GM15510 (cell line): ENCODE measurements around the gene SFTA2.
A peak's percentile ranks its signal among the peaks of the same experiment; 100 is the strongest.

Experiments
- POLR2A ChIP-seq: IDR thresholded peaks from 3 replicates; pipeline ENCODE4 v1.6.1; 2011; ENCODE audit warnings: borderline replicate concordance; ENCODE audit not compliant: insufficient read length; ENCODE audit errors: extremely low read depth

Gene SFTA2

GRCh38 chr6:30922447-30922852 lies 9.5 kb downstream of the SFTA2 start:
- TF ChIP-seq POLR2A, result no peak

DNA sequence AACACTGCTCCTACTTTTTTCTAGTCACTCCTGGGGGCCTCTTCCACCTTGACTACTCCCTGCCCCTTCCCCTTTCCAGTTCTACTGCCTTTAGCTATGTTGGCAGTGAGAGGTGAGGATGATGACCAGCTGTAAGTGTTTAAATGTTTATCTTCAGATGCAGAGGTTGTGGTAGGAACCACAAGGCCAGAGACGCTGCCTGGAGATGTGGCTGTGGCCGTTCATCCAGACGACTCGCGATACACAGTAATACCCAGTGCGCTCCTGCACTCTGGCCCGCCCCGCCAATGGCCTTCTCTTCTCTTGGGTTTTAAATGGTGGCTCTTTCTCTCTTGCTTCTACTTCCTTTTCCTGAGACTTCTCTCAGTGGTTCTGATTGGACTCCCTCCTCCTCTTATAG lies 13.3 kb downstream of the SFTA2 start:
- TF ChIP-seq POLR2A, result no peak

DNA sequence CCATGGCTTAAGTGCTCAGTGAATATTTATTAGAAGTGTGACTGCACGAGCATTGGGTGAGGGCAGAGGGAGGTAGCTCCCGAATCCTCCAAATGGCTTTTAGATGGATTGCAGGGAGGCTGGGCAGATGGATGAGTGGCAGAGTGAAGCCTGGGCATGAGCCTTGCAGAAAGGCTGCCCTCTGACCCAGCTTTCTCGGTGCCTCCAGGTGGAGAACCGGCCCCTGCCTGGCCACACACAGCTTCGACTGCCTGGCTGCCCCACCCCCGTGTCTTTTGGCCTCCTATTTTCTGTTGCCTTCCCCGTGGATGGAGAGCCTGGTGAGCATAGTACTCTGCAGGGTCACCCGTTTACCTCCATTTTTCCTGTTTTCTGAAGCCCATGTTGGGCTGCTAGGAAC lies 14.5 kb downstream of the SFTA2 start:
- TF ChIP-seq POLR2A, result no peak

DNA sequence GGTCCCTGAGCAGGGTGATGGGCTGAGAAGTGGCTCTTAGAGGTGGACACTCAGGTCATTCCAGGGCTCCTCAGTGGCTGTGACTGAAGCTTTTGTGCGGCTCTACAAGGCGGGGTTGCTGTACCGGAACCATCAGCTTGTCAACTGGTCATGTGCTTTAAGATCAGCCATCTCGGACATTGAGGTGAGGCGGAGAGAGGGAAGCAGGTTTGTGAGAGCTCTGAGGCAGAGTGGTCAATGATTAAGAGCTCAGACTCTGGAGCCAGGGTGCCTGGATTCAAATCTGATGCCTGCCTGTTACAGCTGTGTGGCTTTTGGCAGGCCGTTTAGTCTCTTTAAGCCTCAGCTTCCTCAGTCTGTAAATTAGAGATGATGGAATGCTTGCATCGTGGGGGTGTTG lies 14.9 kb downstream of the SFTA2 start:
- no peak for TF ChIP-seq POLR2A

DNA sequence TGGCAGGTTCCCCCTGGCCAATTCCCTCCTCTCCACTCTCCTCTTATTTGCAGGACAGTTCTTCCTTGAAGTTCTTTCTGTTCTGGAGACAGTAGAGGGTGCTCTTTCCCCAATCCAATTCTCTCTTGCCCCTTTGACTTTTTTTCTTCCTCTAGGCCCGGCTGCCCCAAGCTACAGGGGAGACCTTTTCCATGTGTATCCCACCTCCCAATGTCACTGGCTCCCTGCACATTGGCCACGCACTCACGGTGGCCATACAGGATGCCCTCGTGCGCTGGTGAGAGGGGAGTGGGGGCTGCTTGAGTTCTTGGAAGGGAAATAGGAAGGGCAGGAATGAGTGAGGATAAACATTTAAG lies 16.4 kb downstream of the SFTA2 start:
- TF ChIP-seq POLR2A, result no peak

DNA sequence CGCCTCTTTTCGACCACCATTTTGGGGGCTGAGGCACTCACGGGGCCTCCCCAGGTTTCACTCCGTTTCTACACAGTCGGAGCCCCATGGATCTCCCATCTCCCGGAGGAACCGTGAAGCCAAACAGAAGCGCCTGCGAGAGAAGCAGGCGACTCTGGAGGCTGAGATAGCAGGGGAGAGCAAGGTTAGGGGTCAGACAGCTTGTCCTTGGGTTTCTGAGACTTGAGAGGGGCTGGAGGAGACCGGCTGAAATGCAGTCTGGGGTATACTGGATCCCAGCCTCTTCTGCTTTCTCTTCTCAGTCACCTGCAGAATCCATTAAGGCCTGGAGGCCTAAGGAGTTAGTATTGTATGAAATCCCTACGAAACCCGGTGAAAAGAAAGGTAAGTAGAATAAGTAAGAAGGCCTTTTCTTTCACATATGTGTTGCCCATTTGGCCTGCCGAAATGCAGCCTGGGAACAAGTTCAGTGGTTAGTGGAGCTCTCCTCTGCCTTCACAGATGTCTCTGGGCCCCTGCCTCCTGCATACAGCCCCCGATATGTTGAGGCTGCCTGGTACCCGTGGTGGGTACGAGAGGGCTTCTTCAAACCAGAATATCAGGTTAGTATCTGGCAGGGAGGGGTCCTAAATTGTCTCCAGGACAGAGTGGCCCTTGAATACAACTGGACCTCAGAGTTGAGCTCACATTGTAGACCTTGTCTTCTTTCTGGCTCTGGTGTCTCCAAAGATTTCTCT lies 16.9 kb downstream of the SFTA2 start:
- no peak for TF ChIP-seq POLR2A

GRCh38 chr6:30914076-30914853 lies 17.7 kb downstream of the SFTA2 start, which contains the start of gene VARS2:
Gene VARS2 (plus strand): TSS chr6:30914238. CDS start chr6:30914837, 599 bp downstream.
- TF ChIP-seq POLR2A, result peak; percentile 84

- TF ChIP-seq POLR2A, result no peak
Observed at GRCh38 chr6:30913721-30914075, 18.3 kb downstream of the SFTA2 start.

DNA sequence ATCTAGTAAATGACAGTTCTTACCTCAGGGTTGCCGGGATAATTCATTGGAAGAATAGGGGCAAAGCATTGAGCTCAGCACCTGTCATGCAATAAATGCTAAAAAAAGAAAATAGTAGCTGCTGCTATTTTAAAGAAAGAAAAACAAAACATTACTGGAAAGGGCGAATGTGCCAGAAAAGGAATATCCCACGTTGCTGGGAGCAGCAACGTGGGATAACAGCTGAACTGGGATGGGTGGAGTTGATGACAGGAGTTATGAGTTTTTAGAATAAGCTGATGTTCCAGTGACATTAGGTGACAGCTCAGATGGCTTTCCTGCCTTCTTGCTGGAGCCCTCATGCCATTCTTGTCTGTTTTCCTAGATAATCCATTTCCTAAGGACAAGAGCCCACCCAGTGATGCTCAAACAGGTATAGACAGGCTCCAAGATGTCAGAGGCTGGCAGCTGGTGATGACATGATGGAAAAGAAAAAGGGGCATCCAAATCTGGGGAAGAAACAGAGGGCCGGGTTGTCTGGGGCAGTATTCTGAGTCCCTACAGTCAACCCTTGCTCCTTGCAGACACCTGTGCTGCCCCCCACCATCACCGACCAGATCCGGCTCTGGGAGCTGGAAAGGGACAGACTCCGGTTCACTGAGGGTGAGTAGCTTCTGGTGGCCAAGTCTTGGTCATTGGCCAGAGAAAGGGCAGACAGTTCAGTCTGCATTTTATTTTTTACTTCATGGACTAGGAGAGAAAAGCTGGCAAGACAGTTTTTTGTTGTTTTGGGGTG lies 19.0 kb downstream of the SFTA2 start:
- TF ChIP-seq POLR2A, result no peak

DNA sequence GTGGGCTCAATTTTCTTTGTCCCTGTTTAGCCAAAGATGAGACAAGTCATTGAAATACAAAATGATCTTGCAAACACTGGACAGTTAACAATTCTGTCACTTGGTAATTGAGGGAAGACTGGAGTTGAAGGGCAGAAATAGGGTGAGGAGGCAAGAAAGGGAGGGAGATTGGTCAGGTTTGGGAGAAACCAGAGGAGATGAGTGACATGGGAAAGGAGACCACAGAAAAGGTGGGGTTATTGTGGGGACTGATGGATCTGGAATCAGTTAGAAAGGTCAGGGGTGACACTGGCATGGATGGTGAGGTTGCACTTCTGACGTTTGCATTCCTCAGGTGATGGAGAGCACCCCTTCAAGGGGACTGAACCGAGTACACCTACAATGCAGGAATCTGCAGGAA lies 23.3 kb downstream of the SFTA2 start:
- TF ChIP-seq POLR2A, result no peak

DNA sequence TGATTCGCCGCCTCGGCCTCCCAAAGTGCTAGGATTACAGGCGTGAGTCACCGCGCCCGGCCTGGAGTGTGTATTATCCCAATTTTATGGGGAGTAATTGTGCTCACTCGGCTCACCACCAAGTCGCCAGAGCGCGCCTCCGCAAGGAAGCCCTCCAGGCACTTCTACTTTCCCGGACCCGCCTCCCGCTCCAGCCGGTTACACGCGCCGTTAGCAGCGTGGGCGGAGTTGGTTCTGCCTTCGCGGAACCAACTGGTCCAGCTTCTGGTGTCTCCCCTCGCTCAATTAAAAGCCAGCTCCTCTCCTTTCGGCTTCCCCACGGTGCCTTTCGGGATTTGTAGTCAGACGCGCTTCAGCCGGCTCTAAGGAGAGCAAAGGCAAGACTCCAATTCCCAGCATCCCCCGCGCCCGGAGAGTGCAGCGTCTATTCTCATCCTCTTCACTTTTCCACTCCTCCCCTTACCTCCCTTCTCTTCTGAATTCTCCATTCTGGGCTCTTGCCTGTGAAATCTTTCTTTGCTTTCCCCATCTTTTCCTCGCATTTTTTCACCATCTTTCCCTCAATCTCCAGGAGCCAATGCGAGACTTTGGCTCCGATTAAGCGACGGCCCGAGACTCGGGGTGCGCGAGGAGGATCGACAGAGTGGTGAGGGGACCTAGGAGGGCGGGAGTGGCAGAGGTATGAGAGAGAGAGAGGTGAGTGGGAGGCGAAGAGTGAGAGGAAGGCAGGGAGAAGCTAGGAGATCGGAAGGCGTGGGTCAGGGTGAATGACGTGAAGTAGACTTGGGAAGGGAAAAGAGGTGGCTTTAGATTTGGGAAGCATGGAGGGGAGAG lies 24.0 kb downstream of the SFTA2 start, which contains the start of gene GTF2H4:
GTF2H4 (plus strand) TSS at position 450 of the 834 bp plus-strand sequence.
- peak; percentile 60 for TF ChIP-seq POLR2A

DNA sequence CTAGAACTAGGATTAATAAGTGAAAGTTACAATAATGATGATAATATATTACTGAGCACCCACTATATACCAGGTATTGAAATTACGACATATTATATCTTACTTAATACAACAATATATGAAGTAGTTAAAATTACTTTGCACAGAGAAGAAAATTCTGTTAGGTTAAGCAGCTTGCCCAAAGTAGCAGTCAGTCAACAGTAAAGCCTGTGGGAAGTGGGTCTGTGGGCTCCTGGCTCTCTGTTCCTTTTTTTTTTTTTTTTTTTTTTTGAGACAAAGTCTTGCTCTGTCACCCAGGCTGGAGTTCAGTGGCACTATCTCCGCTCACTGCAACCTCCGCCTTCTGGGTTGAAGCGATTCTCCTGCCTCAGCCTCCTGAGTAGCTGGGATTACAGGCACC lies 28.7 kb downstream of the SFTA2 start:
- TF ChIP-seq POLR2A, result no peak

- TF ChIP-seq POLR2A, result no peak
Observed at GRCh38 chr6:30902709-30903108, 29.3 kb downstream of the SFTA2 start.

DNA sequence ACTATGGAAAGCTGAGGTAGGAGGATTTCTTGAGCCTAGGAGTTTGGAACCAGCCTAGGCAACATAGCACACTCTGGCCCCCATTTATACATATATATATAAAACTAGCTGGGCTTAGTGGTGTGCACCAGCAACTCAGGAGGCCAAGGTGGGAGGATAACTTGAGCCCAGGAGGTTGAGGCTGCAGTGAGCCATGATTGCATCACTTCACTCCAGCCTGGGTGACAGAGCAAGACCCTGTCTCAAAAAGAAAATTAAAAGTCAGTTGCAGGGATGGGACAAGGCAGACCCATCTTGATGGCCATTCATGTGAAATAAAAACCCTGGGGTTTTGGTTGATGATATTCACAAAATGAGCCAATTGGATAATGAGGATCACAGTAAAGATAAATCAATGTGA lies 30.5 kb downstream of the SFTA2 start:
- no peak for TF ChIP-seq POLR2A
